Heart left ventricle (tissue), 13 donors: Measurements from ENCODE around the gene PPP1R8.

Experiments used
- CTCF ChIP-seq, 12 donors: fragments of 200-600 bp; sonication (generic) in 4 of 12; IDR thresholded peaks; one replicate each; pipeline versions ENCODE4 v1.5.0 to v1.8.0; 2018 to 2022; ENCODE audit warnings: antibody characterized with exemption in 12 of 12, mild to moderate bottlenecking in 5 of 12
- POLR2A ChIP-seq, 2 donors: fragments of 450-650 bp; IDR thresholded peaks; one replicate each; pipeline ENCODE4 v1.6.1; 2017; ENCODE audit warnings: antibody characterized with exemption in 2 of 2, mild to moderate bottlenecking in 2 of 2, moderate library complexity in 2 of 2
- donor health status: ischemic (EF 13 %, LVEDD 7.1; RV severe dilation, severe dysfunction).
- donor health status: DM: no; HTN: yes; CAD: no.
- donor health status: DM: no; HTN: no; CAD: no.
- donor health status: ischemic (EF 25% LVEDD 6.9; RV normal size, moderate dysfunction).
- donor health status: ischemic (EF 25% LVEDD 5.7; RV mildly dilated, moderate dysfunction).
- donor health status: ischemic (EF 35%, LVEDD 5.7; RV mildly dilated, moderate dysfunction).
- donor health status: nonischemic (EF 11% LVEDD 7.7; RV severe dilation, severe dysfunction).
- donor health status: DM: yes; HTN: yes; CAD: no.
- donor health status: PGD.
- donor health status: ischemic (EF 29% LVEDD 5.4; RV normal size, mild dysfunction).
- donor health status: nonischemic (EF 23%, LVEDD 6.1; RV moderate dilation, normal function).

GRCh38 chr1:27863538-27863915 lies 32.9 kb downstream of the PPP1R8 start:
- TF ChIP-seq CTCF (IDR thresholded peaks at IDR 0.05) (no peak), POLR2A (IDR thresholded peaks at IDR 0.05) (no peak)
